HEK293T (cell line): ENCODE data around the gene CPA1.
"Not testable (repeated sequence)": the region's sequence is repeated elsewhere in the genome, so short reads cannot be mapped to it uniquely, and the experiment has no call there.

ENCODE experiments used
- CTCF ChIA-PET: fragments of 350-600 bp; formaldehyde crosslinking; extraction: SDS; loops from one replicate; lab custom pipeline; 2021; ENCODE audit warnings: antibody characterized with exemption, inconsistent platforms; lab: Yijun Ruan, JAX
- POLR2A ChIA-PET: fragments of 350-600 bp; formaldehyde crosslinking; extraction: SDS; loops from one replicate; lab custom pipeline; 2020; ENCODE audit warnings: antibody characterized with exemption, inconsistent platforms; lab: Yijun Ruan, JAX
- DNase-seq: peaks from one replicate; pipeline ENCODE4 v3.0.0; 2012; ENCODE audit warnings: mixed read lengths; ENCODE audit errors: extremely low spot score
- ARNT ChIP-seq: fragments of 450-650 bp; IDR thresholded peaks from 2 replicates; pipeline ENCODE4 v1.6.1; 2017; ENCODE audit warnings: mild to moderate bottlenecking
- BHLHE40 ChIP-seq: fragments of 450-650 bp; IDR thresholded peaks from 2 replicates; pipeline ENCODE4 v1.6.1; 2016; ENCODE audit warnings: mild to moderate bottlenecking, moderate library complexity, borderline replicate concordance
- CTBP1 ChIP-seq: fragments of 450-650 bp; IDR thresholded peaks from 2 replicates; pipeline ENCODE4 v1.6.1; 2016; ENCODE audit warnings: borderline replicate concordance
- ELF4 ChIP-seq: fragments of 450-650 bp; IDR thresholded peaks from 2 replicates; pipeline ENCODE4 v1.6.1; 2017; ENCODE audit warnings: antibody characterized with exemption
- FOXA1 ChIP-seq: fragments of 450-650 bp; IDR thresholded peaks from 2 replicates; pipeline ENCODE4 v1.6.1; 2016; ENCODE audit warnings: mild to moderate bottlenecking
- FOXK2 ChIP-seq: fragments of 450-650 bp; IDR thresholded peaks from 2 replicates; pipeline ENCODE4 v1.6.1; 2016; ENCODE audit warnings: mild to moderate bottlenecking
- FOXM1 ChIP-seq: fragments of 450-650 bp; IDR thresholded peaks from 2 replicates; pipeline ENCODE4 v1.6.1; 2017; ENCODE audit warnings: mild to moderate bottlenecking, borderline replicate concordance
- HDGF ChIP-seq: fragments of 450-650 bp; IDR thresholded peaks from 2 replicates; pipeline ENCODE4 v1.6.1; 2017; ENCODE audit warnings: antibody characterized with exemption, borderline replicate concordance
- L3MBTL2 ChIP-seq: fragments of 450-650 bp; conservative IDR thresholded peaks from 2 replicates; pipeline ENCODE4 v1.6.1; 2016; ENCODE audit warnings: mild to moderate bottlenecking
- LEF1 ChIP-seq: fragments of 450-650 bp; IDR thresholded peaks from 2 replicates; pipeline ENCODE4 v1.6.1; 2017; ENCODE audit warnings: mild to moderate bottlenecking, borderline replicate concordance
- NFRKB ChIP-seq: fragments of 450-650 bp; IDR thresholded peaks from 2 replicates; pipeline ENCODE4 v1.6.1; 2016; ENCODE audit warnings: mild to moderate bottlenecking, moderate library complexity
- SP1 ChIP-seq: fragments of 450-650 bp; IDR thresholded peaks from 2 replicates; pipeline ENCODE4 v1.6.1; 2017
- SUZ12 ChIP-seq: fragments of 450-650 bp; IDR thresholded peaks from 2 replicates; pipeline ENCODE4 v1.6.1; 2016; ENCODE audit warnings: mild to moderate bottlenecking
- TARDBP ChIP-seq: fragments of 450-650 bp; IDR thresholded peaks from 2 replicates; pipeline ENCODE4 v1.6.1; 2016
- ZNF384 ChIP-seq: fragments of 450-650 bp; IDR thresholded peaks from 2 replicates; pipeline ENCODE4 v1.6.1; 2016
- TF ChIP-seq, protein P1 (sequence below): fragments of 450-650 bp; IDR thresholded peaks from 2 replicates; pipeline ENCODE4 v1.6.1; 2016

The CPA1 gene

DNA sequence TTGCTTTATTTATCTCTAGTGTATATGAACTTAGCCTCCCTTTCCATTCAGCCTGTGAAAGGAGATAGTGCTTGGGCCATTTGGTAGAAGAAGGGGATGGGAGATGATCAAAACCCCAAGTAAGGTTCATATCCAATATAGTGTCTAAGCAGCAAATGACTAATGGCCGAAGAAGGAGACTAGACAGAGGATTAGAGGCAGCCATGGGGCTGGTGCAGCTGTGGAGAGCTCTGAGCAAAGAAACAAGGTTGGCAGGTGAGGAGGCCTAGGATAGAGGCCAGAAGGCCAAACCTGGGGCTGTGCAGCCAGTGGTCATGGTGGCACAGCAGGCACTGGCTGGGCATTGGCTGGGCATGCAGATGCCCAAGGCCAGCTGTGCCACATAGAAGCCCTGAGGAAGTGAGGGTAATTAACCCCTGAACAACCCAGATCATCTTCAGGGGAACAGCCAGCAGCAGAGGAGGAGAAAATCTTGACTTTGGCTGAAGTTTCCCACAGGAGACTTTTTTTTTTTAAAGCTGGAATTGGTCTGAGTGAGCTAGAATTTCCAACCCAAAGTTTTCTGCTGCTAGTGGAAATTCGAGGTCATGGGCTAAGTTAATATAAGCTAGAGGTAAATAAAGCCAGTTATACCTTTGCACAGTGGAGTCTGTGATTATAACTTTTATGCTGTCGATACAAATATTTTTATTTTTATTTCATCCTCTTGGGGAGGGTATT, 10.3 kb upstream of the CPA1 start:
- CTCF ChIA-PET, result no interaction called here
- POLR2A ChIA-PET, result no interaction called here
- no peak for DNase-seq
- no peak for TF ChIP-seq SUZ12

DNA sequence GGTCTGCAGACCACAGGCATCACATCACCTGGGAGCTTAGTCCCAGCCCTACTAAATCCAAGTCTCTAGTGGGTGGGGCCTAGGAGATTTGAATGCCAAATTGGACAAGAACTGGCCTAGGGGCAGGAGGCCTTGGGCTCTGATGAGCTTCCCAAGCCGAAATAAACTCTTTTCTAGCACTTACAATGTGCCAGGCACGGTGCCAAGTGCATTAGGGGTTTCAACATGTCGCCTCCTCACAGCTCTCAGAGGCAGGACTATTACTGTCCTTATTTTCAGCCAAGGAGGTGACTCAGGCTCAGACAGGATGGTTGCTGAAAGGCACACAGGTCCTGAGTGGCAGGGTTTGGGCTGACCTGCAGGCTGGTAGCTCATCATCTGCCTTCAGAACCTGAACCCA, 9.2 kb upstream of the CPA1 start:
- POLR2A ChIA-PET, result interaction anchor here (1.0 kb wide), 1 partner anchor 21 kb away, joined by 3 read pairs; no protein-coding TSS in a partner anchor
- CTCF ChIA-PET, result interaction anchor here (0.6 to 1.0 kb wide), 3 partner anchors 26 to 206 kb away, joined by 4 to 6 read pairs (median 5); no protein-coding TSS in a partner anchor
- DNase-seq, result no peak
- TF ChIP-seq SUZ12 (no peak), LEF1 (no peak), FOXA1 (no peak), ZNF384 (no peak), BHLHE40 (no peak), FOXK2 (no peak), TARDBP (no peak), L3MBTL2 (no peak), HDGF (no peak), ARNT (no peak), FOXM1 (no peak), CTBP1 (no peak), NFRKB (no peak), ELF4 (no peak), SP1 (no peak)
- TF ChIP-seq, protein P1, sequence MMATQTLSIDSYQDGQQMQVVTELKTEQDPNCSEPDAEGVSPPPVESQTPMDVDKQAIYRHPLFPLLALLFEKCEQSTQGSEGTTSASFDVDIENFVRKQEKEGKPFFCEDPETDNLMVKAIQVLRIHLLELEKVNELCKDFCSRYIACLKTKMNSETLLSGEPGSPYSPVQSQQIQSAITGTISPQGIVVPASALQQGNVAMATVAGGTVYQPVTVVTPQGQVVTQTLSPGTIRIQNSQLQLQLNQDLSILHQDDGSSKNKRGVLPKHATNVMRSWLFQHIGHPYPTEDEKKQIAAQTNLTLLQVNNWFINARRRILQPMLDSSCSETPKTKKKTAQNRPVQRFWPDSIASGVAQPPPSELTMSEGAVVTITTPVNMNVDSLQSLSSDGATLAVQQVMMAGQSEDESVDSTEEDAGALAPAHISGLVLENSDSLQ, result no peak

DNA sequence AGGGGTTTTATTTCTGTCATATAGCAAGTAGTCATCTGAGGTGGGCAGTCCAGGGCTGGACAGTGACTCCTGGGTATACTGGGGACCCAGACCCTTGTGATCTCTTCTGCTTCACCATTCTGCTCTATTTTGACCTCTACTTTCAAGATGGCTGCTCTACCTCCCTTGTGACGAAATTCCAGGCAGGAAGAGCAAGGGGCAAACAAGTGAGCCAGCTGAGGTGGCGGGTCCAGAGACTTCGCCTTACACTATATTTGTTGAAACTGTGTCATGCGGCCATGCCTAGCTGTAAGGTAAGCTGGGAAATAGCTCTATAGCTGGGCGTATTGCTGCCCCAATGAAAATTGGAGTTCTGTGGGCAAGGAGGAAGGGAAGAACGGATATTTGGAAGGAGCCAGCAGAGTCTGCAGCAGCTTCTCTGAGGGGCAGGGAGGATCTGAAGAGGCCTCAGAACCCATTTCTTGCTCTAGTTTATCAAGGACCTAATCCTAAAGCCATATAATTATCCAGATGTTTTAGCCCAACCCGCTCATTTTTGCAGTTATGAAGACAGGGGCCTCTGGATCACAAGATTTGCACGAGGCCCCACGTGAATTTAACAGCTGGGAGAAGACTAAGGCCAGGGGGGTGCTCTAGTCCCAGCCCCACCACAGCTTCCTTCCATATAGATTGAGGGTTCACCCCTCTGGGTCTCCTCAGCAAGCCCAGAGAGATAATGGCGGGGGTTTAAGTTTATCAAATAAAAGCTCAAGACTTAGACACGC, 7.7 kb upstream of the CPA1 start:
- ChIA-PET POLR2A (no interaction called here), CTCF (interaction anchor here (0.5 kb wide), 1 partner anchor 99 kb away, joined by 3 read pairs; no protein-coding TSS in a partner anchor)
- DNase-seq, result no peak
- TF ChIP-seq ELF4 (no peak), L3MBTL2 (peak; percentile 24)

DNA sequence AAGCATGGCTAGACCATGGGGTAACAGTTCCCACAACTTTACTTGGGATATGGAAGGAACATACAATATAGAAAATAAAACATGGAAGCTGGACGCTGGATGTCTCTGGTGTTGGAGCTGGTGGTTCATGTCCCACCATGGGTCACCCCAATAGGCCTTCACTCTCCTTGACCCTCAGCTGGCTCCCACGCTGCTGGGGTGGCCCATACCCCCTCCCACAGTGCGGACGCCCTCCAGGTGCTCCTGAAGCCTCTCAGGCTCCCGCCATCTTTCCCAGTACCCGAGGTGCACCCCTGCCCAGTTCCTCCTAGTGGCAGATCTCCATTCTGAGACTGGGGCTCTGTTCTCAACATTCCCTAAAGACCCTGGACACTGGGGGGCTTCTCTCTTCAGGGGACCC, 5.8 kb upstream of the CPA1 start:
- CTCF ChIA-PET, result no interaction called here
- no peak for TF ChIP-seq L3MBTL2
- no peak for TF ChIP-seq HDGF
- TF ChIP-seq FOXM1, result no peak
- TF ChIP-seq ELF4, result no peak
- no peak for TF ChIP-seq BHLHE40
- no peak for TF ChIP-seq ARNT
- no peak for TF ChIP-seq TARDBP
- TF ChIP-seq, protein P1, result no peak
- no peak for TF ChIP-seq SP1
- no peak for TF ChIP-seq FOXA1
- no peak for TF ChIP-seq SUZ12
- no peak for TF ChIP-seq LEF1
- no peak for TF ChIP-seq ZNF384
- POLR2A ChIA-PET, result no interaction called here

DNA sequence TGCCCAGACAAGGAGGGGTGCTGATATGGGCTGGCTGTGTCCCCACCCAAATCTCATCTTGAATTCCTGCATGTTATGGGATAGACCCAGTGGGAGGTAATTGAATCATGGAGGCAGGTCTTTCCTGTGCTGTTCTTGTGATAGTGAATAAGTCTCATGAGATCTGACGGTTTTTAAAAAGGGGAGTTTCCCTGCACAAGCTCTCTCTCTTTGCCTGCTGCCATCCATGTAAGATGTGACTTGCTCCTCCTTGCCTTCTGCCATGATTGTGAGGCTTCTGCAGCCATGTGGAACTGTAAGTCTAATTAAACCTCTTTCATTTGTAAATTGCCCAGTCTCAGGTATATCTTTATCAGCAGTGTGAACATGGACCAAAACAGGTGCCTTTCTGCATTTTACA, 3.8 kb upstream of the CPA1 start:
- CTCF ChIA-PET, POLR2A ChIA-PET, DNase-seq: not testable (repeated sequence)

More for the DNA sequence above, 5.8 kb upstream of the CPA1 start:
- DNase-seq, result no peak

DNA sequence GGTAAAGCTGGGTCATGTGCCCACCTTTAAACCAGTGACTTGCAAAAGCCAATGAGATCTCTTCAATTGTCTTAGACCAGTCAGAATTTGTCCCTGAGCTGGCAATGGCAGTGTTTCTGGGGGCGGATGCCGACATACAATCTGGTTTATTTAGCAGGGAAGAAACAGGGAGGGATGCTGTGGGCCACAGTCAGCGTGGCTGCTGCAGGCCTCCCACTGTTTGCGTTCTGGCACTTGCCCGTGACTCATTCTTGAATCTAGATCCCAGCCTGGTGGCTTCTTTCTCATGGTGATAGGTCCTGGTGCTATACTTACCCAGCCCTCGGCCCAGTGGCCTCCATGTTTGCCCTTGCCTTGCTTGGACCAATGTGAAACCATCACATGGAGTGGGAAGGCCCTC, 3.1 kb upstream of the CPA1 start:
- DNase-seq, result no peak
- TF ChIP-seq ARNT (no peak), TARDBP (no peak)
- ChIA-PET CTCF (no interaction called here), POLR2A (no interaction called here)

DNA sequence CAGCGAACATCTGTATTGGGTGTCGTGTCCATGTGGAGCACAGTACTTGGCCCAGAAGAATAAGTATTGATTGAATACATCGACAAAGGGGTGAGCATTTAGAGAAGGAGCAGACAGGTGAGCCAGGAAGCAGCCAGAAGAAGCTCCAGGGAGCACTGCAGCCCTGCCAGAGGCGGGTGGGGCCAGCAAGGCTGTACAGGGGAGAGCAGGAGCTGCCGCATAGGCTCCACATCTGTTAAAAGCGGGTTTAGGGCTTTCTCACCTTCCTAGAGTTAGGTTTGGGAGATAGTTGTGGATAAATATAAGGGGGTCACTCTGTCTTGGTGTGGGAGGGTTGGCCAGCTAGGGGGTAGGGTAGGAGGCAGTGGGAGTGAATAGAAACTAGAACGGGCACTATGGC, 1.3 kb upstream of the CPA1 start:
- TF ChIP-seq L3MBTL2, result no peak
- ChIA-PET CTCF (no interaction called here), POLR2A (no interaction called here)
- no peak for DNase-seq

DNA sequence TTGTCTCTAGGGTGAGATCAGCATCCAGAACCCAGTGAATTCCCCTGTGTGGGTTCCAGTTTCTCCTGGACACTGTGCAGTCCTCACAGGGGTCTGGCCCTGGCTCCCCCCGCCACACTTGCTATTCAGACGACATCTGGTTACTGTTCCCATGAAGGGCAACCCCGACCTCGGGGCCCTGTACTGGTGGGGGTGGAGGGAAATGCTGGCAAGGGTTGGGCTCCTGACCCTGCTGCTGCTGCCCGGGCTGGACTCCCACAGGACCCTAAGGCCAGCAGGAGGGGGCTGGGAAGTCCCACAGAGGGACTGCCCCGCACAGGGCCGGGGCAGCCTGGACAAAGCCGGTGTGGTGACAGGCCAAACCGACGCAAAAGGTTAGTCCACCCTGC, 768 bp upstream of the CPA1 start:
- TF ChIP-seq FOXM1, result no peak
- no peak for TF ChIP-seq ELF4
- TF ChIP-seq TARDBP, result no peak
- TF ChIP-seq ZNF384, result no peak
- TF ChIP-seq NFRKB, result no peak
- CTCF ChIA-PET, result no interaction called here
- POLR2A ChIA-PET, result no interaction called here
- DNase-seq, result no peak
